Prostate gland (tissue), 2 donors: ENCODE results near the gene LCP2.

ENCODE experiments used
- POLR2AphosphoS5 ChIP-seq: sonication (generic); formaldehyde crosslinking; IDR thresholded peaks from one replicate; pipeline ENCODE4 v1.6.1; 2017; ENCODE audit warnings: antibody characterized with exemption
- TF ChIP-seq, protein P1 (sequence below), 4 experiments: fragments of 200-600 bp in 2 of 4; fragments of 450-650 bp in 2 of 4; sonication (generic) in 2 of 4; IDR thresholded peaks; 1 replicate in 3 of 4; 2 replicates in 1 of 4; pipeline ENCODE4 v1.5.1; 2016 to 2019; ENCODE audit warnings: antibody characterized with exemption in 4 of 4, mild to moderate bottlenecking in 2 of 4, moderate library complexity in 2 of 4

- TF ChIP-seq, protein P1, sequence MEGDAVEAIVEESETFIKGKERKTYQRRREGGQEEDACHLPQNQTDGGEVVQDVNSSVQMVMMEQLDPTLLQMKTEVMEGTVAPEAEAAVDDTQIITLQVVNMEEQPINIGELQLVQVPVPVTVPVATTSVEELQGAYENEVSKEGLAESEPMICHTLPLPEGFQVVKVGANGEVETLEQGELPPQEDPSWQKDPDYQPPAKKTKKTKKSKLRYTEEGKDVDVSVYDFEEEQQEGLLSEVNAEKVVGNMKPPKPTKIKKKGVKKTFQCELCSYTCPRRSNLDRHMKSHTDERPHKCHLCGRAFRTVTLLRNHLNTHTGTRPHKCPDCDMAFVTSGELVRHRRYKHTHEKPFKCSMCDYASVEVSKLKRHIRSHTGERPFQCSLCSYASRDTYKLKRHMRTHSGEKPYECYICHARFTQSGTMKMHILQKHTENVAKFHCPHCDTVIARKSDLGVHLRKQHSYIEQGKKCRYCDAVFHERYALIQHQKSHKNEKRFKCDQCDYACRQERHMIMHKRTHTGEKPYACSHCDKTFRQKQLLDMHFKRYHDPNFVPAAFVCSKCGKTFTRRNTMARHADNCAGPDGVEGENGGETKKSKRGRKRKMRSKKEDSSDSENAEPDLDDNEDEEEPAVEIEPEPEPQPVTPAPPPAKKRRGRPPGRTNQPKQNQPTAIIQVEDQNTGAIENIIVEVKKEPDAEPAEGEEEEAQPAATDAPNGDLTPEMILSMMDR (IDR thresholded peaks at IDR 0.05): peak in 2 of 4 experiments; percentile 9 to 34
- no peak for TF ChIP-seq POLR2AphosphoS5
Measured at GRCh38 chr5:170338933-170339779, 41.6 kb upstream of the LCP2 start.
